T-cell (primary cell): ENCODE measurements around the gene ARSG. TPM values are rescaled to one million over a fixed set of nuclear protein-coding genes. Genes with fewer than 3 reads are reported as not detected.

ENCODE experiments used
- ATAC-seq, 4 experiments: fragments of 200-7000 bp in 3 of 4; fragments of 150-1000 bp in 1 of 4; cut with Tn5 transposase; replicated peaks in 1 of 4; 1 replicate in 3 of 4; 2 replicates in 1 of 4; pipeline ENCODE4 v1.10.0; 2021; ENCODE audit warnings: moderate library complexity in 3 of 4, mild to moderate bottlenecking in 2 of 4, moderate number of reproducible peaks in 1 of 4
- CTCF ChIA-PET, 2 donors: fragments of 300-600 bp; sonication (Branson Sonifier 250); formaldehyde crosslinking; loops; one replicate each; lab custom pipeline; 2022; ENCODE audit warnings: antibody characterized with exemption in 2 of 2; lab: Charles Lee
- POLR2A ChIA-PET, 2 donors: fragments of 300-600 bp; sonication (Branson Sonifier 250); formaldehyde crosslinking; loops; one replicate each; lab custom pipeline; 2022; ENCODE audit warnings: antibody characterized with exemption in 2 of 2; lab: Charles Lee
- DNase-seq, 35 experiments: peaks; one replicate each; pipeline versions ENCODE4 v3.0.0 to v3.0.0-alpha.2; 2013 to 2023
- H3K27ac ChIP-seq: one replicate; pipeline ENCODE4 v1.5.1; 2013; ENCODE audit warnings: low read length
- H3K27me3 ChIP-seq, 2 experiments: replicated peaks in 1 of 2; 1 replicate in 1 of 2; 2 replicates in 1 of 2; pipeline versions ENCODE4 v1.6.1 to v1.7.0; 2013; ENCODE audit warnings: low read length in 1 of 2, mixed read lengths in 1 of 2; ENCODE audit not compliant: control insufficient read depth in 2 of 2, insufficient read depth in 2 of 2; ENCODE audit errors: extremely low read depth in 1 of 2
- H3K36me3 ChIP-seq, 2 donors: 1 replicate in 1 of 2; 2 replicates in 1 of 2; pipeline versions ENCODE4 v1.6.1 to v1.7.0; 2013; ENCODE audit warnings: low read length in 1 of 2; ENCODE audit not compliant: control insufficient read depth in 2 of 2, insufficient read depth in 1 of 2; ENCODE audit errors: extremely low read depth in 1 of 2
- H3K4me1 ChIP-seq, 2 experiments: 1 replicate in 1 of 2; 2 replicates in 1 of 2; pipeline versions ENCODE4 v1.6.1 to v1.7.0; 2013; ENCODE audit warnings: low read length in 2 of 2, mixed read lengths in 1 of 2; ENCODE audit not compliant: insufficient read depth in 2 of 2, control insufficient read depth in 1 of 2; ENCODE audit errors: extremely low read depth in 1 of 2
- H3K4me3 ChIP-seq, 2 donors: 1 replicate in 1 of 2; 2 replicates in 1 of 2; pipeline versions ENCODE4 v1.5.1 to v1.7.0; 2013; ENCODE audit warnings: mild to moderate bottlenecking in 2 of 2, low read length in 1 of 2, moderate library complexity in 1 of 2; ENCODE audit not compliant: control insufficient read depth in 1 of 2; ENCODE audit errors: extremely low read depth in 1 of 2
- H3K9me3 ChIP-seq: 2 replicates; pipeline ENCODE4 v1.7.0; 2013
- H3K27ac Mint-ChIP-seq, 2 donors: one replicate each; pipeline ENCODE4 v1.8.0; 2020 to 2021; ENCODE audit warnings: mild to moderate bottlenecking in 2 of 2, mixed read lengths in 2 of 2
- H3K27me3 Mint-ChIP-seq, 2 donors: one replicate each; pipeline ENCODE4 v1.8.0; 2021 to 2022; ENCODE audit warnings: mixed read lengths in 2 of 2
- H3K36me3 Mint-ChIP-seq: one replicate; pipeline ENCODE4 v1.8.0; 2021; ENCODE audit warnings: mixed read lengths
- H3K4me1 Mint-ChIP-seq, 3 donors: one replicate each; pipeline ENCODE4 v1.8.0; 2020 to 2022; ENCODE audit warnings: mixed read lengths in 3 of 3, mild to moderate bottlenecking in 1 of 3
- H3K4me3 Mint-ChIP-seq, 3 donors: one replicate each; pipeline ENCODE4 v1.8.0; 2020 to 2022; ENCODE audit warnings: mild to moderate bottlenecking in 3 of 3, mixed read lengths in 3 of 3, moderate library complexity in 3 of 3
- H3K9me3 Mint-ChIP-seq, 3 donors: one replicate each; pipeline ENCODE4 v1.8.0; 2020 to 2022; ENCODE audit warnings: mixed read lengths in 3 of 3
- WGBS: methylation state at CpG from one replicate; pipeline ENCODE4 v1.1.5; 2013; ENCODE audit warnings: missing lambda C conversion rate; ENCODE audit not compliant: insufficient coverage; 5-methylcytosine and 5-hydroxymethylcytosine counted together
- total RNA-seq, 35 experiments: library from RNA in 6 of 35; stranded (reverse) in 6 of 35; fragments of 120-200 nt in 1 of 35; gene quantifications; one replicate each; pipeline versions ENCODE4 v1.2.1 to v1.2.4 and lab custom pipeline; 2013 to 2026

The ARSG gene
- total RNA-seq, 5 donors from 2014 or later (not counting 1 experiment from before 2014, with no cell fraction given) = 14.5 to 22.9 (median 17.8) TPM

DNA sequence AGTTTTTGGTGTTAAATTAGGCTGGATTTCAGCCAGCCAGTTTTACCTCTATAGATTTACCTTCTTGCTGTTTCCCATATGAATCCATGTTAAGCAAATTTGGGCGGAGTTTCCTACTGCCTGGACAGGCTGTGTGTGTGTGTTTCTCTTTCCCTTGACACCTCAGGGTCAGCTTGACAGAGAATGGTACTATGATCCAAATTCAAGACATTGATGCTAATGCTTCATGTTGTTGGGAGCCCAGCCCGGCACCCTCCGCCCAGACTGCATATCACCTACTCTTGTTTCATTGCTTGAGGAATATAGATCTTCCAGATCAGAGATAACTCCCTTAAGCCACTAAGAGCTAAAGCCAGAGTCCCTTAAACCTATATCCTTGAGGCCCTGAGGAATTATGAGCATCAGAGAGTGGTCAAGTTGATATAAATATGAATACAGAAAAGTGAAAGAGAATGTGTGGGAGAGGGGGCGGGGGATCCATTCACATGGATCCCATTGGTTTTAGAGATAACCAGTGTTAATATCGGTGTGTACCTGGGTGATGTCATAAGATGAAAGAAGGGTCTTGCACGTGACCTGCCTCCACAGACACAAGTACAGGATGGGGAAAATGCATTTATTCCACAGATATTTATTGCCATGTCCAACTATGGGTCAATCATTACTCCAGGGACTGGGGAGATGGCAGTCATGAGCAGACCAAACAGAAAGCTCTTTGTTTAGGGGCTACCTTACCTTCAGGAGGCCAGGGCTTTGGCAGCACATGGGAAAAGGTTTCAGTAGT lies 96.3 kb downstream of the ARSG start:
- DNase-seq (no peak), ATAC-seq (no peak)
- WGBS = 100% methylated on average over 4 of the region's 6 CpGs
- Histone ChIP-seq H3K27ac (no peak overlapping the region), H3K4me3 (no peak overlapping the region), H3K36me3 (no peaks in the 10 kb centered on the region), H3K4me1 (peaks cover 11 to 17% of the 10 kb centered on the region in 2 experiments), H3K27me3 (no peaks in the 10 kb centered on the region), H3K9me3 (no peaks in the 10 kb centered on the region)
- ChIA-PET POLR2A (no interaction called here), CTCF (interaction anchor here in 1 of 2 donors (0.6 kb wide), 1 partner anchor 8 kb away, joined by 3 read pairs; no protein-coding TSS in a partner anchor)
- Mint-ChIP-seq H3K27ac (no peak overlapping the region), H3K36me3 (no peaks in the 10 kb centered on the region), H3K4me1 (peaks cover 20 to 25% (median 24%) of the 10 kb centered on the region in 3 donors), H3K4me3 (no peak overlapping the region), H3K9me3 (no peaks in the 10 kb centered on the region), H3K27me3 (no peaks in the 10 kb centered on the region)

- Mint-ChIP-seq H3K36me3 (no peaks in the 10 kb centered on the region), H3K9me3 (no peaks in the 10 kb centered on the region), H3K27ac (no peak overlapping the region), H3K27me3 (no peaks in the 10 kb centered on the region), H3K4me3 (no peak overlapping the region), H3K4me1 (peaks cover 7 to 12% (median 10%) of the 10 kb centered on the region in 3 donors)
- H3K36me3 ChIP-seq = no peaks in the 10 kb centered on the region
- H3K9me3 ChIP-seq = no peaks in the 10 kb centered on the region
- no peaks in the 10 kb centered on the region for H3K27me3 ChIP-seq
- peaks cover 2 to 7% of the 10 kb centered on the region in 2 experiments for H3K4me1 ChIP-seq
- POLR2A ChIA-PET = no interaction called here
- no peak overlapping the region for H3K4me3 ChIP-seq
- H3K27ac ChIP-seq = no peak overlapping the region
- no peak for DNase-seq
- CTCF ChIA-PET = no interaction called here
- WGBS = 83% methylated on average over 2 of the region's 7 CpGs
- no peak for ATAC-seq
These were observed 97.7 kb downstream of the ARSG start for GRCh38 chr17:68389041-68389440.

GRCh38 chr17:68390888-68391545 lies 99.7 kb downstream of the ARSG start:
- H3K4me1 Mint-ChIP-seq = no peaks in the 10 kb centered on the region
- no peak for ATAC-seq
- H3K9me3 Mint-ChIP-seq = peaks cover 3 to 5% (median 3%) of the 10 kb centered on the region in 3 donors
- H3K27ac Mint-ChIP-seq = no peak overlapping the region
- Histone ChIP-seq H3K36me3 (no peaks in the 10 kb centered on the region), H3K4me1 (no peaks in the 10 kb centered on the region), H3K9me3 (no peaks in the 10 kb centered on the region), H3K4me3 (no peak overlapping the region), H3K27me3 (no peaks in the 10 kb centered on the region), H3K27ac (no peak overlapping the region)
- H3K36me3 Mint-ChIP-seq = peaks cover 9% of the 10 kb centered on the region
- no peak for DNase-seq
- ChIA-PET POLR2A (interaction anchor here in 1 of 2 donors (0.7 kb wide), 1 partner anchor 101 kb away, joined by 10 read pairs; no protein-coding TSS in a partner anchor), CTCF (interaction anchor here (0.6 kb wide), 2 partner anchors 36 to 121 kb away, joined by 4 to 6 read pairs; no protein-coding TSS in a partner anchor)
- 90% methylated on average over 10 of the region's 11 CpGs for WGBS
- H3K4me3 Mint-ChIP-seq = no peak overlapping the region
- H3K27me3 Mint-ChIP-seq = no peaks in the 10 kb centered on the region

- POLR2A ChIA-PET = no interaction called here
- Mint-ChIP-seq H3K9me3 (peaks cover 3 to 5% (median 3%) of the 10 kb centered on the region in 3 donors), H3K4me3 (no peak overlapping the region), H3K27me3 (no peaks in the 10 kb centered on the region), H3K4me1 (peaks cover 2 to 3% (median 3%) of the 10 kb centered on the region in 3 donors), H3K27ac (no peak overlapping the region), H3K36me3 (peaks cover 9% of the 10 kb centered on the region)
- H3K4me1 ChIP-seq = peaks cover 0 to 2% of the 10 kb centered on the region in 2 experiments
- ATAC-seq (no peak), DNase-seq (no peak)
- H3K9me3 ChIP-seq = no peaks in the 10 kb centered on the region
- H3K36me3 ChIP-seq = no peaks in the 10 kb centered on the region
- H3K27me3 ChIP-seq = no peaks in the 10 kb centered on the region
- CTCF ChIA-PET = interaction anchor here in 1 of 2 donors (0.6 kb wide), 1 partner anchor 122 kb away, joined by 6 read pairs; no protein-coding TSS in a partner anchor
- no peak overlapping the region for H3K27ac ChIP-seq
- no peak overlapping the region for H3K4me3 ChIP-seq
- WGBS = 98% methylated on average over 12 of the region's 16 CpGs
These were observed 100.4 kb downstream of the ARSG start for GRCh38 chr17:68391561-68392268.

DNA sequence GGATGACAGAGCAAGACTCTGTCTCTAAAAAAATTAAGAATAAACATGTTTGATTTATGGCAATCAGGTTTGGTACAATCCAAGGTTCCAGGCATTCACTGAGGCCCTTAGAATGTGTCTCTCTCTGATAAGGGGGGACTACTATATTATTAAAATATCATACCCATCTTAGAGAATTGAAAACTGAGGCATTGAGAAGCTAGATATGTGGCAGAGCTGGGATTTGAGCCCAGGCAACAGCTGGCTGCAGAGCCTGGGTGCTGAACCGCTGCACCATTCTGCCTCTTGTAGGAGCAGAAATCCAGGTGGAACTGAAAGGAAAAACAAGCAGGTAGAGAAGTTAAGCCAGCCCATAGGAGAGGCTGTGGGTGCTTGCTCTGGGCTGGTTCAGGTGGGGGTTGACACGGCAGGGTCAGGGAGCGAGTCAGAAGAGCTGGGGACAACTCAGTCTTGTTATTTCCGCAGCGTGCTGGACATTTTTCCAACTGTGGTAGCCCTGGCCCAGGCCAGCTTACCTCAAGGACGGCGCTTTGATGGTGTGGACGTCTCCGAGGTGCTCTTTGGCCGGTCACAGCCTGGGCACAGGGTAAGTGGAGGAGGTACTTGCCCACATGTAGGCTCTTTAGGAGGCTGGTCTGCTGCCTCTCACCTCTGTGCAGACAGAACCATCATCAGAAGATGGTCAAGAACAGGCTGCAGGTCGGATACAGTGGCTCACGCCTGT lies 103.5 kb downstream of the ARSG start:
- H3K27ac Mint-ChIP-seq = no peak overlapping the region
- no peak for DNase-seq
- peaks cover 3 to 5% (median 3%) of the 10 kb centered on the region in 3 donors for H3K9me3 Mint-ChIP-seq
- POLR2A ChIA-PET = no interaction called here
- WGBS = 92% methylated on average over 10 of the region's 12 CpGs
- H3K9me3 ChIP-seq = no peaks in the 10 kb centered on the region
- no peaks in the 10 kb centered on the region for H3K27me3 Mint-ChIP-seq
- no peak overlapping the region for H3K4me3 ChIP-seq
- no peak overlapping the region for H3K4me3 Mint-ChIP-seq
- peaks cover 20% of the 10 kb centered on the region in 2 experiments for H3K4me1 ChIP-seq
- no peak overlapping the region for H3K27ac ChIP-seq
- no peak for ATAC-seq
- H3K4me1 Mint-ChIP-seq = peaks cover 23 to 26% (median 25%) of the 10 kb centered on the region in 3 donors
- no peaks in the 10 kb centered on the region for H3K27me3 ChIP-seq
- CTCF ChIA-PET = interaction anchor here (0.6 to 0.7 kb wide), 2 partner anchors 8 to 12 kb away, joined by 3 read pairs; no protein-coding TSS in a partner anchor
- H3K36me3 ChIP-seq = no peaks in the 10 kb centered on the region
- H3K36me3 Mint-ChIP-seq = peaks cover 9% of the 10 kb centered on the region
